IMR-90 (cell line): ENCODE data around the gene NEK6.

Experiments used
- CEBPB ChIP-seq: IDR thresholded peaks from 2 replicates; pipeline ENCODE4 v1.6.1; 2012; ENCODE audit warnings: low read depth, low read length, improper control_type of control experiment
- CTCF ChIP-seq: conservative IDR thresholded peaks from 2 replicates; pipeline ENCODE4 v1.5.1; 2012; ENCODE audit warnings: mild to moderate bottlenecking, low read depth, low read length, improper control_type of control experiment
- ELK1 ChIP-seq: fragments of 150-350 bp; IDR thresholded peaks from 2 replicates; pipeline ENCODE4 v1.6.1; 2016; ENCODE audit warnings: low read depth, mild to moderate bottlenecking, low read length, moderate library complexity, borderline replicate concordance
- POLR2A ChIP-seq: IDR thresholded peaks from 2 replicates; pipeline ENCODE4 v1.6.1; 2012; ENCODE audit warnings: mild to moderate bottlenecking, low read depth, low read length
- RFX5 ChIP-seq: IDR thresholded peaks from 2 replicates; pipeline ENCODE4 v1.8.0; 2012; ENCODE audit warnings: low read depth, mild to moderate bottlenecking, low read length, moderate library complexity
- SMC3 ChIP-seq: fragments of 150-350 bp; IDR thresholded peaks from 2 replicates; pipeline ENCODE4 v1.6.1; 2016; ENCODE audit warnings: low read depth, mild to moderate bottlenecking, antibody characterized with exemption, low read length, moderate library complexity
- USF2 ChIP-seq: fragments of 150-350 bp; IDR thresholded peaks from 2 replicates; pipeline ENCODE4 v1.6.1; 2017; ENCODE audit warnings: mild to moderate bottlenecking, antibody characterized with exemption, low read length, low read depth

GRCh38 chr9:124296796-124297550, 39.2 kb downstream of the NEK6 start:
- no peak for TF ChIP-seq CEBPB
- no peak for TF ChIP-seq SMC3
- no peak for TF ChIP-seq POLR2A
- TF ChIP-seq CTCF = no peak
- TF ChIP-seq USF2 = no peak
- TF ChIP-seq RFX5 = no peak
- TF ChIP-seq ELK1 = no peak
